Right kidney (tissue), 9 donors: ENCODE results near the gene SLC39A11.
"Not testable (repeated sequence)": the region's sequence is repeated elsewhere in the genome, so short reads cannot be mapped to it uniquely, and the experiment has no call there.

Experiments used
- DNase-seq: peaks from one replicate; pipeline ENCODE4 v3.0.0-alpha.2; 2016
- long read RNA-seq, 8 donors: transcript quantifications; one replicate each; lab custom pipeline, GENCODE V29; 2026

Gene SLC39A11, protein sequence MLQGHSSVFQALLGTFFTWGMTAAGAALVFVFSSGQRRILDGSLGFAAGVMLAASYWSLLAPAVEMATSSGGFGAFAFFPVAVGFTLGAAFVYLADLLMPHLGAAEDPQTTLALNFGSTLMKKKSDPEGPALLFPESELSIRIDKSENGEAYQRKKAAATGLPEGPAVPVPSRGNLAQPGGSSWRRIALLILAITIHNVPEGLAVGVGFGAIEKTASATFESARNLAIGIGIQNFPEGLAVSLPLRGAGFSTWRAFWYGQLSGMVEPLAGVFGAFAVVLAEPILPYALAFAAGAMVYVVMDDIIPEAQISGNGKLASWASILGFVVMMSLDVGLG
- long read RNA-seq, donor 1, partial matches to known transcripts: 0 of 3 reads
- long read RNA-seq, donor 1, other reads (novel, unspliced or antisense): 0 of 3 reads
- long read RNA-seq, donor 2: 0 reads
- long read RNA-seq, donor 3: 0 reads
- long read RNA-seq, donor 4, partial matches to known transcripts: 0 of 3 reads
- long read RNA-seq, donor 4, other reads (novel, unspliced or antisense): 0 of 3 reads
- long read RNA-seq, donor 5, partial matches to known transcripts: 0 of 2 reads
- long read RNA-seq, donor 5, other reads (novel, unspliced or antisense): 0 of 2 reads
- long read RNA-seq, donor 6, partial matches to known transcripts: 0 of 2 reads
- long read RNA-seq, donor 6, other reads (novel, unspliced or antisense): 0 of 2 reads
- long read RNA-seq, donor 7: 0 reads
- long read RNA-seq, donor 8, partial matches to known transcripts: 0 of 5 reads
- long read RNA-seq, donor 8, other reads (novel, unspliced or antisense): 0 of 5 reads

DNA sequence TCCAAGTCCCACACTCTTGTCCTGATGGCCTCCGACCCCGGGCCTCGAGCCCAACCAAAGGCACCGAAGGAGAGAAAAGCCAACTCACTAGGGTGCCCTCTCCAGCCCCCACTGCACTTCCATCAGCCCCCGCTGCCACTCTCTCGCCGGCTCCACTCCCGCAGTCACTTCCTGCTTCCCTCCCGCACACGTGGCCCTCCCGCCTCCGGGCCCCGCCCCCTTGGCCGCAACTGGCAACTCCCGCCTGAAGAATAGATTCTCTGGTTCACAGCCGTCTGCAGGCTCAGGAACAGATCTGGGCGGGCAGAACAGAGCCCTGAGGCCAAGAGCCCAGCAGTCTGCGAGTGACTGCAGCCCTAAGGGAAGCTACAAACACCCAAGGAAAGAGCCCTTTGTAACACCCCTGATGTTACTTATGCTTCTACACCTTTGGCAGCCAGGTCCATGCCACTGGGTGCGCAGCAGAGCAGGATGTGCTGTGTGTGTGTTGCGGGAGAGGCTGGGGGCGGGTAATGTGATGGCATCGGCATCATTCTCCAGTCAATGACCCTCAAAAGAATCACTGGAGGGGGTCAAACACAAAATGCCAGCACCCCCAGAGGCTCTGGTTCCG is at the start of gene SLC39A11:
TSS of gene SLC39A11 (minus strand) at position 166 of the 613 bp plus-strand sequence. CDS start 3,924 bp downstream, outside the sequence.
- DNase-seq: peak; percentile 76

DNA sequence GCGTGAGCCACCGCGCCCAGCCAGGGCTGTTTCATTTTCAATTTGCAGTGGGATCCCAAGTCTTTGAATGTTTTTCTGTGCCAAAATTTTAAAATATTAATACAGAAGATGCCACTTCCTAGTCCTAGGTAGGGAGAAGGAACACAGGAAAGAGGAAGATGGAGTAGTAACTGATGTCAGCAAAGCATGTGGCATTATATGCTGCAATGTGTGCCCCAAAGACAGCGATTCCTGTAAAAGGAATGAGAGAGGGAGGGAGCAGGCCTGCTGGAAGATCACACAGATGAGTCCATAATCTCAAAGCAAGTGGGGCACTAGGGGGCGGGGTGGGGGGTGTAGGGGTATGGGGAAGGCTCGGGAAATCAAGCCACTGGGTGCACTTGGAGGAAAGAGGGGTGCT is 48.9 kb upstream of the SLC39A11 start:
- DNase-seq: no peak

DNA sequence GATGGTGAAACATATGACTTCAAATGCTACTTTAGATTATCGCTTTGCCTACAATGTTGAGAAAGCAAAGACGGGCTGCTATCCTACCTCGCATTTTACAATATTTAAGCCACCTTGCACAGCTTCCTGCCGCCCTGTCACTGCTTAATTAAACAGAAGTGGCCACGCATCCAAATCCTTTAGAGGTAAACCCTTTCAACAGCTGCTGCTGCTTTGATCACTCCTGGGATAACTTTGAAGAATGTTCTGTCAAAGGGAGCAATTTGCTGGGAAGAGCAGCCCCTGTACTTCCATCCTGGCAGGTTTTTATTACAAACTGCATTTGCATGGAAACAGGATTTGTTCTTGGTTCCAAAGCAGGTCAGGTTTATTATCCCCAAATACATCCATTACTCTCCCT is 48.1 kb upstream of the SLC39A11 start:
- DNase-seq: no peak

DNA sequence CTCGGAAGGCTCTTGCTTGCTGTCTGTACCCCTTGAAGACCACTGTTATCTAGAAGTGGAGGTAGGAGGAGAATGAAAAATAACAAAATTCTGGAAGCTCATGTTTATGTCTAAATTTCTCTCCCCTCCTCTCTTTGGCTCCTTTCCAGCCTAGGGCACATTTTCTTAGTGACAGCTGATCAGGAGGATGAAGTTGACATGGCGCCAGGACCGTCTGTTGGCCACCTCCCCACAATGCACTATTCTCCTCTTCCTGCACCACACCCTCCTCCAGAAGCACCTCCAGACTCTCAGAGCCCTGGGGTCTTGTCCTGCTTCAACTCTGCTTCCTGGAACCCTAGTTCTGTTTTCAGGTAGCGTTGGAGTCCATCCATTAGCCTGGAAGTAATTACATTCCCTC is 46.8 kb upstream of the SLC39A11 start:
- no peak for DNase-seq

DNA sequence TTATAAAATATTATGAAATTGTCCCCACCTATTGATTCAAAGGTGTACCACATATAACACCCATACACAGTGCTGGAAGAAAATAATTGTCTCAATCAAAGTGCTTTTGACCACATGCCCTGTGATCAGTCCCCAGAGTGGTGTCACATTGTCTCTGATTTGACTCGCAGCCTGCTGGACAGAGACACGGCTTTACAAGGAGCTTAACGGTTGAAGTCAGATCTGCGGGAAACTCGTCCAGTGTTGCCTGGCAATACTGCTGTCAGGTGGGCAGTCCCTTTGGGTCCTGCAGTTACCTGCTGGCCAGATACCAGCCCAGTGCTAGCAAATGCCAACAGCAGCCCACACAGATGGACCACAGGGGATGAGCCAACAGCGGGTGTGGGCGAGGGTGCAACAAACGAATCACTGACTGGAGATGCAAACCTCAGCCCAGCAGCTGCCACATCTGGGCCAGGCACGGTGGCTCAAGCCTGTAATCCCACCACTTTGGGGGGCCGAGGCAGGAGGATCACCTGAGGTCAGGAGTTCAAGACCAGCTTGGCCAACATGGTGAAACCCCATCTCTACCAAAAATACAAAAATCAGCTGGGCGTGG is 46.2 kb upstream of the SLC39A11 start:
- DNase-seq: no peak

DNA sequence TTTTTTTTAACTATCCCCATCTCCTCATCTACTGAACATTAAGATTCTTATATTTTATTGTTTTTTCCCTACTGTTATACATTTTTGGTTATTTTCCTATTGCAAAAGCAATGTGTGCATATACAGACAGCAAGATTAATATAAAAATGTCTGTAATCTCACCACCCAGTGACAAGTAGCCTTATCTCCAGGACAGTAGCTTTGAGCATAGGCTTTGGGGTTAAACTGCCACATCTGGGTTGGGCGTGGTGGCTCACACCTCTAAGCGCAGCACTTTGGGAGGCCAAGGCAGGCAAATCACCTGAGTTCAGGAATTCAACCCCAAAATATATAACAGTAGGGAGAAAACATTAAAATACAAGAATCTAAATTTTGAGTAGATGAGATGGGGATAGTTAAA is 44.9 kb upstream of the SLC39A11 start:
- no peak for DNase-seq

DNA sequence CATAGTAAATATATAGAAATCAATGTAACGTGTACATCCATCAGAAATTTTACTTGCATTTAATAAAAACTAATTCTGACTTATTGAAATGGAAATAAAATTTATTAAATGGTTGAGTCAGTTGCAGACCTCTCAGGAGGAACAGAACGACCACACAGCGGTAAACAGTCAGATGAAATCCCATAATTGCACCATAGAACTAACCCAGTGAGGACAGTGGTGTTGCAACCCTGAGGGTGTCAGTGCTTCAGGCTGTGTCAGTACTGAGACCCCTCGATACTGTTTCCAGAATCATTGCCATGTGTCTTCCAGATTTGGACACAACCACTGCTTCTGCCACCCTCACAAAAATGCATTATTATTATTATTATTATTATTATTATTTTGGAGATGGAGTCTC is 43.3 kb upstream of the SLC39A11 start:
- DNase-seq: no peak

DNA sequence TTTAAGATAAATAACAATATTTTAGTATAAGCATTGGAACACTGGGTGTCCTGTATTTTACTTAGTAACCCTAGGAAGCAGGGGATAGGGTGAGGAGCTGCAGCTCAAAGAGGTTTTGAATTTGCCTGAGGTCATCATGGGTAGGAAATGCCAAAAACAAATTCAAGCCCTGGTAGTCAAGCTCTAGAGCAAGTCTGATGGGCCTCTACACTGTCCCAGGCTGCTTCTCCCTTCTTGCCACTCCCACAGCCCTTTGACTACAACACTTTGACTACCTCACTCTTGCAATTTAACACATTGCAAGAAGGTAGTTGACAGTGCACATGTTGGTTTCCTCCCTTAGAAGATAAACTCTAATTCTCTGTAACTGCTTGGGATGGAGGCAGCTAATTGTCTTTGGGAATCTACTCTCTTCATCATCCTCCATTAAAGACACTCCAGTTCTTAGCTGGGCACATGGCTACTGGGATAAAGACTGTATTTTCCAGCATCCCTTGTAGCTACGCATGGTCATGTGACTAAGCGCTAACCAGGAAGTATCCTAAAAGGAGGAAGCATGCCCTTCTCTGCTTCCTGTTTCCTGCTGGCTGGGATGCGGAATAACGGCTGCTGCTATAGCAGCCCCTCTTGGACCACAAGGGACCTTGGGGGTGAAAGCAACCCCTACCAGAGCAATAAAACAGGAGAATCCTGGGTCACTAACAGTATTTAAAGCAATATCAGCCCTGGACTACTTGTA is 41.6 kb upstream of the SLC39A11 start:
- no peak for DNase-seq

DNA sequence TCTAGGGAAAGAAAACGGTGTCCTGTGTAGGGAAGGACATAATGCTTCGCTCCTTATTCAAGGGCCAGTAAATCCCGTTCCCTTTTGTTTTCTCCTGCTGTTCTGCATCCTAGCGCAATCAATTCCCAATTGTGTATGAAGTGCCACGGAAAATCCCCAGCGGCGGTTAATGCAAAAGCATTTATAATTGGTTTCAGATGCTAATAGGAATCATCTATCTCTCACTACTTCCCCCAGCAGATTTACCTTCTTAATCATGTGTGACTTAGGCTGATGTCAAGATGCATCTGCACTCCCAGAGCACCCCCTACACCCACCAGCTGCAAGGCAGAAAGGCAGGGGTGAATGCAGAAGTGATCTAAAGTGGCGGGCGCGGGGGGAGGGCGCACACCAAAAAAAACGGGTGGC is 39.6 kb upstream of the SLC39A11 start:
- DNase-seq: no peak

DNA sequence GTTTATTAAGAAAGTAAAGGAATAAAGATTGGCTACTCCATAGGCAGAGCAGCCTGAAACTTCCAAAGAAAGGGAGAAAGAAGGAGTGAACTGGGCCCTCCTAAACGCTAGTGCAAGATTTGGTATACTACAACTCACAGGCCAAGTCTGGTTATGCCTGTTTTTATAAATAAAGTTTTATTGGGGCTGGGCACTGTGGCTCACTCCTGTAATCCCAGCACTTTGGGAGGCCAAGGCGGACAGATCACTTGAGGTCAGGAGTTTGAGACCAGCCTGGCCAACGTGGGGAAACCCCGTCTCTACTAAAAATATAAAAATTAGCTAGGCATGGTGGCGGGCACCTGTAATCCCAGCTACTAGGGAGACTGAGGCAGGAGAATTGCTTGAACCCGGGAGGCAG is 39.0 kb upstream of the SLC39A11 start:
- not testable (repeated sequence) for DNase-seq

DNA sequence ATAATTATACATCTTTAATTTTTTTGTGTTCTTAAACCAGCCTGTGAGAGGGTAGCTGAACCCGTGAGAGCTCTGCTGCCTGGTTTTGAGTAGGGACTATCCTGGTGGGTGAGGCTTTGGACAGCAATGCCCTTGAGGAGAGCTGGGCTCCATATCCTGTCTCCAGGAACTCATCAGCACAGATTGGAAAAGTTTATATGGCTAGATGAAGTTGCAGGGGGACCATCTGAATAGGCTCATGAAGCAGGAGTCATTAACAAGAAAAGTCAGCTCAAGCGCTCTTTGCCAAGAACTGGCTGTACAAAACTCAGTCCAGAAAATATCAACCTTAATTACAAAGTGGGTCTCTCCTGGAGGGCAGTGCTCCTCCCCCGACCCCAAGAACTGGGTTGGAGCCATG is 38.5 kb upstream of the SLC39A11 start:
- DNase-seq: no peak

DNA sequence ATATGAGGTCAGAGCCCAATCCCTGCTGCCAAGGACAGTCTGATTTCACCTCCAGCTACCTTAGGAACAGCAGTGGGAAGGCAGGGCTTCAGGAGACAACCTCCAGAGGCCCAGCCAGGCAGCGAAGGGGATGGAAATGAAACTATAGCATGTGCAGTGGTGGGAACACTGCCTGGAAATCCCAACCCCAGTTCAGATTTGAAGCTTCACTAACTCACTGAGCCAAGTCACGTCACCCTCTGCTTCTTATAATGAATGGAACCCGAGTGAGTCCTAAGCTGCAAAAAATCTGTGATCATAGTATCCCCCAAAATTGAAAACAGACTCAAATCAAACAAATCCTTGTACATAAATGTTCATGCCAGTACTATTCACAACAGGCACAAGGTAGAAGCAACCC is 36.0 kb upstream of the SLC39A11 start:
- DNase-seq: no peak

DNA sequence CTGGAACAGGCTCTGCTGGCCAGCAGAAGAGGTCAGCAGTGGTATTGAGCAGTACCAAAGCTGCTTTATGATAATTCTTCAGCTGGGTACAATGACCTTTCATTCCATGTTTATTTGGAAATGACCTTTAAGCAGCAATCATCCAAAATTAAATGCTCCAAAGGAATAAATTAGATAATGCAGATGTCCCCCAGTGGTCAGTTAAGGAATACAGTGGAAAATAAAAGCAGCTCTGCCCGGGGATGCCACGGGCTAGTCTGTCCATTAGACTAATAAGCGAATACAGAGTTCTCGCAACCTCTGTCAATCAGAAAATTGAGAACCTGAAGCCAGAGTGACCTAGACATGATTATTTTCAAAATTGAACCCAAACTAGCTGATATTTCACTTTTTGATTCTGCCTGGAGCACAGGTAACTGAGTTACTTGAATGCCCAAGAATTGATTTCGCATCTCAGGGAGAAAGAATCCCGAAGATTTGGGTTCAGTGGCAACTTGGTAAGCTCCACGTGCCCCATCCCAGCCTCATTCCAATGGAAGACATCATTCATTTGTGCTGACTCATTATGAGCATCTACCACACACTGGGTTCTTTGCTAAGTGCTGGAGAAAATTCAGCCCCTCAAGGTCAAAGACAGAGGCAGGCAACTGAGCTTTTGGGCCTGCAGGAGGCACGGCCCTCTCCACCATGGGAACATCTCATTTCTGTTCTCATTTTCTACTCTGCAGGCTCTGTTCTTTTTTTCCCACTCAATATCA is 34.4 kb upstream of the SLC39A11 start:
- DNase-seq: no peak

DNA sequence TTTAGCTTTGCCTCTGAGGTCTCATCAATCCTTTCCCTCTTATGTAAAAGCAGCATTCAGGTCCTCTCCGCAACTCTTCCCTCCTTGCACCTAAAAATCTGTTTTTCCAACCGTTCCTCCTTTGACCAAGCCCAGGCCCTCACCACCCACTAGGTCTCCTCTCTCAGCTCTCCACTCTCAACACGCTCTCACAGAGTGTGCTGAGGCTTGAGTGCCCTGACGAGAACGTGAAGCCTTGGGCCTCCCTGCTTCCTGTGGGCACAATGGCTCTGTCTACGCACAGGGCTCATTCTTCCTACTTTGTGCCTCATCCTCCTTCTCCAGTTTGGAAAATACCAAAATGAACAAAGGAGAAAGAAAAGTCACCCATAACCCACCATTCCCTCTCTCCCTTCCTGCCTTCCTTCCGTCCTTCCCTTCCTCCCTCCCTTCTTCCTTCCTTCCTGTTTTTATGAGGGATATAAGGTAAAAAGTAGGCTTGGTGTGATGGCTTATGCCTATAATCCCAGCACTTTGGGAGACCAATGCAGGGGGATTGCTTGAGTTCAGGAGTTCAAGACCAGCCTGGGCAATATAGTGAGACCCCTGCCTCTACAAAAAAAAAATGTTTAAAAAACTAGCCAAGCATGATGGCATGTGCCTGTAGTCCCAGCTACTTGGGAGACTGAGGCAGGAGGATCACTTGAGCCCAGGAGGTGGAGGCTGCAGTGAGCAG is 31.3 kb upstream of the SLC39A11 start:
- no peak for DNase-seq

DNA sequence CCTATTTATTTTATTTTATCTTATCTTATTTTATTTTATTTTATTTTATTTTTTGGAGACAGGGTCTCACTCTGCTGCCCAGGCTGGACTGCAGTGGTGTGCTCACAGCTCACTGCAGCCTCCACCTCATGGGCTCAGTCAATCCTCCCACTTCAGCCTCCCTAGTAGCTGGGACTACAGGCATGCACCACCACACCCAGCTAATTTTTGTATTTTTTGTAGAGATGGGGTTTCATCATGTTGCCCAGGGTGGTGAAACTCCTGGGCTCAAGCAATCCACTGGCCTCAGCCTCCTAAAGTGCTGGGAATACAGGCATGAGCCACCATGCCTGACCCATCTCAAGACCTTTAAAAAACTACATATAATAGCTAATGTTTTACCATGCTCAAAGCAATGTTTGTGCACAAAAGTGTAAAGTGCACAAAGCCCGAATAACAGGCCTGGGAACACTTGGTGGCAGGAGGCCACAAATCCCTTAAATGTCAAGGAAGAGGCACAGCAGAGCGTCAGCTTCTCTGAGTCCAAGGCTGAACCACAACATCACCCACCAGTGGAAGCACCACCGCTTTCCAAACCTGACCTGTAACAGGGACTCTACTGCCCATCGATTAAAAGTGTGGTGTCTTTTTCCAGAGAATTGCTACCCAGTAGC is 30.6 kb upstream of the SLC39A11 start:
- DNase-seq: no peak

DNA sequence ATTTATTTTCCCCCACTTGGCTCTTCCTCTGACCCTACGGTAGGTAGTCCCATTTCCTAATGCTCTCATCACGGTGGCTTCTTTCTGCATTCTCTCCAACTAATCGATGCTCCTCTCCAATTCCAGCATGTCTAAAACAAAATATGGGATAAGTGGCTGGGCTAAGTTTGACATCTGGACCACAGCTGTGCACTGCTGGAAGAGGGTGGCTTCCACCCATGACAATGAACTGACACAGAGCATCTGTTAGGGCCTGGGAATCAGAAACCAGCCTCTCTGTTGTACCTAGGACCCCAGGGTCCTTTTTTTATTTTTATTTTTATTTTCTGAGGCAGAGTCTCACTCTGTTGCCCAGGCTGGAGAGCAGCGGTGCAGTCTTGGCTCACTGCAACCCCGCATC is 29.0 kb upstream of the SLC39A11 start:
- DNase-seq: no peak

DNA sequence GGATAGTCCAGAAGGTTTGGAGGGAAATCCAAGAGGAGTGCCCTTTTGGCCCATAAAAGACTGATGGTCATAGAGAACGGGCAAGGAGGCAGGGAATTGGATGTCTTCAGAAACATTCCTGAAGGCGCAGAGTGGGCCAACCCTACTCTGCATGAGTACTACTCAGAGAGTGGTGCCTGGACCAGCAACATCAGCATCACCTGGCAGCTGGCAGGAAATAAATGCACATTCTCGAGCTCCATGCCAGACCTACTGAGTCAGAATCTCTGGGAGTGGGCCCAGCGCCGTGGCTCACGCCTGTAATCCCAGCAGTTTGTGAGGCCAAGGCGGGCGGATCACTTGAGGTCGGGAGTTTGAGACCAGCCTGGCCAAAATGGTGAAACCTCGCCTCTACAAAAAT is 27.1 kb upstream of the SLC39A11 start:
- no peak for DNase-seq

DNA sequence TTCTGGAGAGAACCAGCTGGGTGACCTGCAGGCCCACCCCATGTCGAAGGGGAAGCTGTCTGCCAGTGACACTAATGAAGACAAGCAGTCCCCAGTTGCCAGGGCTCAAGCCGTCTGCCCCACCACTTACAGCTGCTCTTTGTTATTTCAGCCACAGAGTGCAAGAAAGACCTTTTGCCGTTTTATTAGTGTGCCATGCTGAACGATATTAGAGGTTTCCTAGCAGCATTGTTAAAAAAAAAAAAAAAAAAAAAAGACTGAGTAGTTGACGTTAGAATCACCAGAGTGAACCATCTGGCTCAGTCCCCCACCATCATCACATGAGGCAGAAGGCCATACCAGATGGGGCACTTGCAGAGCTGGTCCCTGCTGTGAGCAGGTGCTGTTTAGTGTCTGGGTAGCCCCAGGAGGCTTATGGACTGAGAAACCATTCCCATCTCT is 26.5 kb upstream of the SLC39A11 start:
- no peak for DNase-seq

DNA sequence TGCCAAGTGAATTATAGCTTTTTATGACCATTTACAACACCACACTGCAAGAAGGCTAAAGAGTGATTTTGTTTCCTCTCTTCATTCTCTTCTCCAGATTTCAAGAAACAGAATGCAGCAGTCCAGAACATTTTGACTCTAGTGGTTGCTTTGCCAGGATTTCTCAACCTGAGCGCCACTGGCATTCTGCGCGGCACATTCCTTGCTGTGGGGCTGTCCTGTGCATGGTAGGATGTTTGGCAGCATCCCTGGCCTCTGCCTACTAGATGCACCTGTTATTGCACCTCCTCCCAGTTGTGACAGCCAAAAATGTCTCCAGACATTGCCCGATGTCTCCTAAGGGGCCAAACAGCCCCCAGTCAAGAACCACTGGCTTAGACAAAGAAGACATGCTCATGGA is 25.7 kb upstream of the SLC39A11 start:
- DNase-seq: no peak

DNA sequence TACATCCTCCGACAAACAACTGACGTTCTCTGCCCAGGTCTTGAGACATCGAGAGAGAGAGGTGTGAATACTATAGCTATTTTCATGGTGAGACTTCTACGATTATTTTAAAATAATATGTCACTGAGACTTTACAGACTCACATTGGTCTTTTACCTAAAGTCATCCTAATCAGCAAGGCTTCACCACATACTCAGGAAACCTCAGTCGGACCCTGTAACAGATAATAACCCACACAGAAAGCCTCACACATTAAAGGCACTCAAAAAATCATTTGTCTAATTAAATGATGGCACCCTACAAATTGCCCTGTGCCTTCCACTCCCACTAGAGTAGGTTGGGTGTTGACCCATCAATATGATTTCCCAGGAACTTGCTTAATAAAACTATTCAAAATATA is 19.8 kb upstream of the SLC39A11 start:
- DNase-seq: no peak
